SU-DHL-6 (cell line): ENCODE measurements around the gene NFIA.

Source experiments
- EZH2phosphoT487 ChIP-seq: fragments of 200-600 bp; sonication (generic), shearing (Covaris generic); conservative IDR thresholded peaks from 2 replicates; pipeline ENCODE4 v1.6.1; 2018; ENCODE audit warnings: mild to moderate bottlenecking, antibody characterized with exemption, low read length, moderate library complexity, mixed read lengths
- TF ChIP-seq, protein P1 (sequence below): fragments of 200-600 bp; sonication (generic); IDR thresholded peaks from one replicate; pipeline ENCODE4 v1.5.1; 2017; ENCODE audit warnings: antibody characterized with exemption, mild to moderate bottlenecking, low read length, moderate library complexity; ENCODE audit not compliant: insufficient read depth, poor library complexity, severe bottlenecking

DNA sequence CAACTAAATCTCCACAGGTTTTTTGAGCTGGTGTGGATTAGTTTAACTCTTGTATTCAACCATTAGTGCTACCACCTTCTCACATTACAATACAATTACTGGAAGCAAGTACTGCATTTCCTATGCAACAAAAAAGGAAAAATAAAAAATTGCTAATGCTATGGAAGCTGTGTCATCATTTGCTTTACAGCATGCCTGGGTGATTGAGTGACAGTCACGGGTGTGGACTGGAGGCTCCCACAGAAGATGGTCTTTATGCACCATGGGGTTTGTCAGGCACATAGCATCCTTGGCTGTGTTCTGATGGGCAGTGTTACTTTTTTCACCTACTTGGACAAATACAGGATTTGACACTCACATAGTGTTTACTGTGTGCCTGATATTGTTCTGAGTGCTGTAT lies 380.3 kb downstream of the NFIA start:
- TF ChIP-seq, protein P1, sequence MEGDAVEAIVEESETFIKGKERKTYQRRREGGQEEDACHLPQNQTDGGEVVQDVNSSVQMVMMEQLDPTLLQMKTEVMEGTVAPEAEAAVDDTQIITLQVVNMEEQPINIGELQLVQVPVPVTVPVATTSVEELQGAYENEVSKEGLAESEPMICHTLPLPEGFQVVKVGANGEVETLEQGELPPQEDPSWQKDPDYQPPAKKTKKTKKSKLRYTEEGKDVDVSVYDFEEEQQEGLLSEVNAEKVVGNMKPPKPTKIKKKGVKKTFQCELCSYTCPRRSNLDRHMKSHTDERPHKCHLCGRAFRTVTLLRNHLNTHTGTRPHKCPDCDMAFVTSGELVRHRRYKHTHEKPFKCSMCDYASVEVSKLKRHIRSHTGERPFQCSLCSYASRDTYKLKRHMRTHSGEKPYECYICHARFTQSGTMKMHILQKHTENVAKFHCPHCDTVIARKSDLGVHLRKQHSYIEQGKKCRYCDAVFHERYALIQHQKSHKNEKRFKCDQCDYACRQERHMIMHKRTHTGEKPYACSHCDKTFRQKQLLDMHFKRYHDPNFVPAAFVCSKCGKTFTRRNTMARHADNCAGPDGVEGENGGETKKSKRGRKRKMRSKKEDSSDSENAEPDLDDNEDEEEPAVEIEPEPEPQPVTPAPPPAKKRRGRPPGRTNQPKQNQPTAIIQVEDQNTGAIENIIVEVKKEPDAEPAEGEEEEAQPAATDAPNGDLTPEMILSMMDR = no peak
- no peak for TF ChIP-seq EZH2phosphoT487
